HTR-8/SVneo (cell line): ENCODE measurements around the gene OPN1MW.
"Not testable (repeated sequence)": the region's sequence is repeated elsewhere in the genome, so short reads cannot be mapped to it uniquely, and the experiment has no call there.

ENCODE experiments used
- DNase-seq: peaks from one replicate; pipeline ENCODE4 v3.0.0; 2011; ENCODE audit warnings: low spot score, mixed read lengths; ENCODE audit not compliant: insufficient read length
- FAIRE-seq: peaks from 2 replicates; lab custom pipeline; 2011; peaks lifted over from hg19 to GRCh38; lab: Jason Lieb, UNC

Gene OPN1MW

DNA sequence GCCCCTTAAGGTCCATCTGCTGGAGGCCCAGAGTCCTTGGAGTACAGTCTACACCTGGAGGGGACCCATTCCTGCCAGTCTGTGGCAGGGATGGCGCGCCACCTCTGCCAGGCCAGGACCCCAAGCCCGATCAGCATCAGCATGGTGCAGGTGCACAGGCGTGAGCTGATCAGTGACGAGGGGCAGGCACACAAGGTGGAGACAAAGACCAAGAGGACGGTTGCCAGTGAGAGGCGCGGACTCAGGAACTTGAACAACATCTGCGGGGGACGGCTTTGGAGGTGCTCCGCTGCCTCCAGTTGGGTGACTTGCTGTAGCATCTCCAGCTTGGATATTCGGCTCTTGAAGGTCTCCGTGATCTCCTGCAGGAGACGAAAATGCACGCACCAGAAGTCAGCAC is 14.1 kb downstream of the OPN1MW start:
- not testable (repeated sequence) for DNase-seq, FAIRE-seq

- FAIRE-seq, DNase-seq: not testable (repeated sequence)
Measured at GRCh38 chrX:154209670-154210418, 27.4 kb downstream of the OPN1MW start.

DNA sequence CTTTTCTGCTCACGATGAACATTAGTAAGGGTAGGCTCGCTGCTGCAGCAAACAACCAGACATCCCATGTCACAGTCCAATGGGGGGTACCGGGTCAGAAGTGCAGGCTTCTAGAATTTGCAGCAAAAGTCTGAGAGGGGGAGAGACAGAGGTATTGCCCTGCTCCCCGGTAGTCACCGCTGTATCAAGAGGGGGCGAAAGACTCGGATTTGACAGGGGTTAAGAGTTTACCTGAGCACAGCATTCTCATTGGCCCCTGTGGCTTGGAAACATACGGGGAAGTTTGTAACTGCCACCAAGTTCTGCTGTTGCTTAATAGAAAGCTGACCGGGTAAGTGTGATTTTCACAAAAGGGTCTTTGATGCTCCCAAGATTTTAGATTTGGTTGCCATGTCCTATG is 28.7 kb downstream of the OPN1MW start:
- not testable (repeated sequence) for DNase-seq

DNA sequence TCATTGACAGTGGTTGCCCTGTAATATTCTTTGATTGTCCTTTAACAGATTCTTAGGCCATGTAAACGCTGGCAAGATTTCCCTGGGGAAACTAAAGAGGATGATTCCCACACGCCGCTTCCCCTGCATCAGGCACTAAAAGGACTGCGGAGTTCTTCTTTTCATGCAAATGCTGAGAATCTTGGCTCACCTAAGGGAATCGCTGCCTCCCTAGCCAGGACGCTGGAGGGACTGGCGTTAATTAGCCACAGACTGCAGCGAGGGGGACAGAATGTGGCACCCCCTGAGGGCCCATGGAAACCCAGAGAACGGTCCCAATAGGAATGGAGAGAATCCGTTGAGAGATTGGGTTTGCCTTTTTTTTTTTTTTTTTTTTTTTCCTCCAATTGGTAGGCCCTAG is 29.1 kb downstream of the OPN1MW start:
- FAIRE-seq, DNase-seq: not testable (repeated sequence)

More for the DNA sequence above, 28.7 kb downstream of the OPN1MW start:
- not testable (repeated sequence) for FAIRE-seq

DNA sequence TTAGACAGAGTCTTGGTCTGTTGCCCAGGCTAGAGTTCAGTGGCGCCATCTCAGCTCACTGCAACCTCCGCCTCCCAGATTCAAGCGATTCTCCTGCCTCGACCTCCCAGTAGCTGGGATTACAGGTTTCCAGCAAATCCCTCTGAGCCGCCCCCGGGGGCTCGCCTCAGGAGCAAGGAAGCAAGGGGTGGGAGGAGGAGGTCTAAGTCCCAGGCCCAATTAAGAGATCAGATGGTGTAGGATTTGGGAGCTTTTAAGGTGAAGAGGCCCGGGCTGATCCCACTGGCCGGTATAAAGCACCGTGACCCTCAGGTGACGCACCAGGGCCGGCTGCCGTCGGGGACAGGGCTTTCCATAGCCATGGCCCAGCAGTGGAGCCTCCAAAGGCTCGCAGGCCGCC is 37.1 kb downstream of the OPN1MW start, which contains the start of gene OPN1MW2:
TSS of gene OPN1MW2 (plus strand) at position 301 of the 400 bp plus-strand sequence. CDS start at position 361, 60 bp downstream.
- not testable (repeated sequence) for DNase-seq, FAIRE-seq

DNA sequence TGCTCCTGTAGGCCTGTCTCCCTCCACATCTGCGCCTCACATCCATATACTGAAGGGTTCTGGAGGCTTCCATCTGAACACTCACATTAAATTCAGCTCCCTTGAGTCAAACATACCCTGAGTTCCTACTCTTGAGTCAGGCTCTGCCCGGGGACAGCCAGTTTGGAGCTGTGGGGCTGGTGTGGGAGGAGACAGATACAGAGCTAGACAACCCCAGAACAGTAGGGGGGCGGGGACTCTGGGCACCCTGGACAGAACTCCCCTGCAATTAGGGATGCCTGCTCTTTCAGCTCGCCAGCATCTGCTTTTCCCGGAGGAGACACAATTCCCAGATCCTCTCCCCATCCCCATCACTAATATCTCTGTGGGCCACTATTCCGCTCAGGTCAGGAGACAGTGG is 42.9 kb downstream of the OPN1MW start:
- DNase-seq, FAIRE-seq: not testable (repeated sequence)

DNA sequence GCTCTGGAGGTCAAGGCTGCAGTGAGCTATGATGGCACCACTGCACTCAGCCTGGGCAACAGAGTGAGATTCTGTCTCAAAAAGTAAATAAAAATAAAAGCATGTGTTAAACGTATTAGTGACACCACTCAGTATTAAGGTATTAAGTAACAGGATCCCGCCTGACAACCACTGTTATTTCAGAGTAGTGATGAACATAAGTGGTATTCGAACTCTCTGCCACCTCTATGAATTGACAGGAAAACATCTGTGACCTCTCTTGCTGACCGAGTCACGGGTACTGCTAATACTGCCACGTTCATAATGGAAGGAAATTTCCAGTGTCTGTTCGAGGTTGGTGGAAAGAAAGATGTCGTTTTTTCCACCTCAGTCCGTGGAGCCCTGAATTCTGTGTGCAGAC is 44.3 kb downstream of the OPN1MW start:
- not testable (repeated sequence) for DNase-seq, FAIRE-seq

DNA sequence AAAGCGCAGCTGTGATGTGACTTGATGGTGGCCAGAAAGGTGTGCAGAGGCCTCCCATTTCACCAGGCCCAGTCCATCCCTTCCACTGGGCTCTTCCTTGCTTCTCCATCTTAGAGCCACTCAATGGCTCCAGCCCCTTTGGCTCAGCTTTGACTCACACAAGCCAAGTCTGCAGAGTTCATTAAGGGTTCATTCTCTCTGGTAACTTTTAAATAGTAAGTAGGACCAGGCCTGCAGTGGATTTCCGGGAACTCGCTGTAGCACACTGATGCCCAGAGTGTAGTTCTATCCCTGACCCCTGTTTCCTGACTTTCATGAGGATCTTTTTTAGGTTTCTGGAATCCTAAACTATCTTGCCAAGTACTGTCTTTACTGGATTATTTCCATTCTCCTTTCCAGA is 49.0 kb downstream of the OPN1MW start:
- not testable (repeated sequence) for DNase-seq, FAIRE-seq

- not testable (repeated sequence) for FAIRE-seq, DNase-seq
Measured at GRCh38 chrX:154233620-154234019, 51.2 kb downstream of the OPN1MW start.

DNA sequence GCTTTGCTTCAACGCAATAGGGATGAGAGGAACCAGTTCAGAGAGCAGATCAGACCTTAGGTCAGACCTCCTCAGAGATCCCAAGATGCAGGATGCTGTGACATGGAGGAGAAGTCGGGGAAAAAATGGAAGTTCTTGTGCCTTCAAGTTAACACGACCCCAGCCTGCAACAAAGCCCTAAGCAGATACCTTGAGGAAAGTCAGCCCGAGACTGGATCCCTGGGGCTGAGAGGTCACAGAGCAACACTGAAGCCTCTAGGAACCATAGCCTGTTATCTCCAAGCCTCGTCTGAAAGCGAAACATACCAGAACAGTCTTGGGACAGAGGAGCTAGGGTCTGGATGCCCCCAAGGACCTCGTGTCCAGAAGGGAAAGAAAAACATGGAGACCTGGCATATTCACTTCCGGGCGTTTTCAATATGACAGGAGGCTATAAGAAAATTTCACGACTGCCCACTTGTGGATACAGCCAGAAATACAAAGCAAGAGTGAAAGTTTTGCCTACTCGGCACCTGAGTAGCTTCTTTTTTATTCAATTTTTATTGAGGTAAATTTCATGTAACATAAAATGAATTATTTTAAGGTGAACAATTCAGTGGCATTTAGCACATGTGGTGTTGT is 56.7 kb downstream of the OPN1MW start:
- DNase-seq, FAIRE-seq: not testable (repeated sequence)

DNA sequence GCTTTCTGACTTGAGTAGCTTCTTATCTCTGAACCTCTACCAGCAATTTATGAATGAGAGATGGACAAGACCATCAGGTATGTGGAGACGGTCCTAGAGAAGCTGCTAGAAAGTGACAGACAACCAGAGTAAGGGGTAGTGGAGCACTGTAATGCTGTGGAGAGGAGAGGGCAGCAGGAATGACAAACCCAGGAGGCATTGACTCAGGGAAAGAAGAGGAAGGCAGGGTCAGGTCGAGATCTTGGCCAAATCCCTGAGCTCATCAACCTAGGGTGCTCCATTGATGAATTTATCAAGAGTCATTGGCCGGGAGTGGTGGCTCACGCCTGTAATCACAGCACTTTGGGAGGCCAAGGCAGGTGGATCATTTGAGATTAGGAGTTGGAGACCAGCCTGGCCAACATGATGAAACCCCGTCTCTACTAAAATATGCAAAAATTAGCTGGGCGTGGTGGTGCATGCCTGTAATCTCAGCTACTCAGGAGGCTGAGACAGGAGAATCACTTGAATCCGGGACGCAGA is 57.6 kb downstream of the OPN1MW start:
- FAIRE-seq, DNase-seq: not testable (repeated sequence)
